GM12878 (cell line): ENCODE results near the gene TGFB3. TPM values are rescaled to one million over a fixed set of nuclear protein-coding genes. Genes with fewer than 3 reads are reported as not detected.

Experiments
- ATAC-seq: fragments of 200-7000 bp; cut with Tn5 transposase; 3 replicates; pipeline ENCODE4 v1.9.1; 2020; ENCODE audit warnings: mild to moderate bottlenecking, moderate library complexity
- BruUV-seq: library from RNA; stranded (reverse); fragments of 400-500 nt; replicated peaks from 2 replicates; lab custom pipeline; 2021; lab: Mats Ljungman, UMichigan
- CTCF ChIA-PET: fragments of 300-600 bp; sonication (Branson Sonifier 250); formaldehyde crosslinking; extraction: SDS; loops from one replicate; lab custom pipeline; 2021; ENCODE audit warnings: inconsistent platforms; lab: Yijun Ruan, JAX
- POLR2A ChIA-PET: fragments of 350-600 bp; formaldehyde crosslinking; extraction: SDS; loops from one replicate; lab custom pipeline; 2021; ENCODE audit warnings: inconsistent platforms; lab: Charles Lee
- RAD21 ChIA-PET: fragments of 300-600 bp; sonication (Branson Sonifier 250); formaldehyde crosslinking; loops from one replicate; lab custom pipeline; 2023; ENCODE audit warnings: antibody characterized with exemption; ENCODE audit not compliant: unreplicated experiment; lab: Charles Lee
- SMC1A ChIA-PET: fragments of 300-600 bp; sonication (Branson Sonifier 250); formaldehyde crosslinking; loops from one replicate; lab custom pipeline; 2023; ENCODE audit not compliant: unreplicated experiment, uncharacterized antibody; lab: Charles Lee
- DNase-seq: peaks from one replicate; pipeline ENCODE4 v3.0.0-alpha.2; 2011; ENCODE audit warnings: low read depth, low spot score
- FAIRE-seq: peaks from 3 replicates; lab custom pipeline; 2011; peaks lifted over from hg19 to GRCh38; lab: Jason Lieb, UNC
- H2AFZ ChIP-seq: 2 replicates; pipeline ENCODE4 v1.6.0; 2011; ENCODE audit warnings: low read depth, low read length, control low read depth; ENCODE audit not compliant: control insufficient read depth
- H3K27ac ChIP-seq: 2 replicates; pipeline ENCODE4 v1.5.1; 2011; ENCODE audit warnings: control low read depth; ENCODE audit not compliant: control insufficient read depth, insufficient read depth
- H3K27me3 ChIP-seq, 2 experiments: replicated peaks in 1 of 2; 2 replicates each; pipeline versions ENCODE4 v1.6.0 to v1.6.1; 2011; ENCODE audit warnings: low read length in 1 of 2; ENCODE audit not compliant: control insufficient read depth in 2 of 2, insufficient read depth in 2 of 2
- H3K36me3 ChIP-seq, 2 experiments: 2 replicates each; pipeline ENCODE4 v1.5.1; 2011; ENCODE audit warnings: low read length in 1 of 2; ENCODE audit not compliant: control insufficient read depth in 2 of 2, insufficient read depth in 2 of 2
- H3K4me1 ChIP-seq: 2 replicates; pipeline ENCODE4 v1.6.1; 2011; ENCODE audit warnings: mild to moderate bottlenecking, low read length, moderate library complexity, mixed read lengths; ENCODE audit not compliant: control insufficient read depth, insufficient read depth
- H3K4me2 ChIP-seq: 2 replicates; pipeline ENCODE4 v1.6.0; 2011; ENCODE audit warnings: control low read depth; ENCODE audit not compliant: control insufficient read depth, insufficient read depth
- H3K4me3 ChIP-seq: fragments of 200-600 bp; sonication (generic); 2 replicates; pipeline ENCODE4 v1.5.1; 2016
- H3K79me2 ChIP-seq: 2 replicates; pipeline ENCODE4 v1.6.0; 2011; ENCODE audit warnings: low read length; ENCODE audit not compliant: control insufficient read depth, insufficient read depth
- H3K9ac ChIP-seq: 2 replicates; pipeline ENCODE4 v1.8.0; 2011; ENCODE audit warnings: low read length, control low read depth, mixed read lengths; ENCODE audit not compliant: control insufficient read depth, insufficient read depth
- H3K9me3 ChIP-seq: replicated peaks from 3 replicates; pipeline ENCODE4 v1.5.1; 2011; ENCODE audit warnings: mild to moderate bottlenecking, low read length; ENCODE audit not compliant: control insufficient read depth, insufficient read depth
- H4K20me1 ChIP-seq: 2 replicates; pipeline ENCODE4 v1.6.0; 2011; ENCODE audit not compliant: control insufficient read depth, insufficient read depth
- FOS ChIP-seq: IDR thresholded peaks from 3 replicates; pipeline ENCODE4 v1.6.1; 2011; ENCODE audit warnings: borderline replicate concordance; ENCODE audit not compliant: insufficient read length; ENCODE audit errors: extremely low read depth
- KLF5 ChIP-seq: fragments of 450-650 bp; IDR thresholded peaks from 2 replicates; pipeline ENCODE4 v1.6.1; 2014; ENCODE audit warnings: mild to moderate bottlenecking; ENCODE audit not compliant: partially characterized antibody
- NR2C2 ChIP-seq: IDR thresholded peaks from 2 replicates; pipeline ENCODE4 v1.6.1; 2011; ENCODE audit warnings: borderline replicate concordance, low read depth; ENCODE audit not compliant: control insufficient read depth, insufficient read length
- SMARCA5 ChIP-seq: fragments of 450-650 bp; IDR thresholded peaks from 2 replicates; pipeline ENCODE4 v1.6.1; 2017; ENCODE audit warnings: mild to moderate bottlenecking
- TAF1 ChIP-seq: IDR thresholded peaks from 2 replicates; pipeline ENCODE4 v1.6.1; 2011; ENCODE audit warnings: mild to moderate bottlenecking, low read depth, low read length, borderline replicate concordance
- ZNF207 ChIP-seq: fragments of 450-650 bp; IDR thresholded peaks from 2 replicates; pipeline ENCODE4 v1.6.1; 2014; ENCODE audit warnings: antibody characterized with exemption, mild to moderate bottlenecking, borderline replicate concordance
- ZZZ3 ChIP-seq: IDR thresholded peaks from 2 replicates; pipeline ENCODE4 v1.6.1; 2011; ENCODE audit warnings: low read depth; ENCODE audit not compliant: control insufficient read depth, insufficient read length
- WGBS: methylation state at CpG from one replicate; pipeline ENCODE4 v1.1.6; 2016; ENCODE audit warnings: low lambda C conversion rate; ENCODE audit not compliant: insufficient replicate concordance, insufficient coverage; ENCODE audit errors: missing lambda C conversion rate; 5-methylcytosine and 5-hydroxymethylcytosine counted together
- in situ Hi-C: fragments of 300-500 bp; cut with MboI; formaldehyde crosslinking; loops from 9 replicates; pipeline ENCODE4 v1.14.3; 2018; ENCODE audit warnings: mixed read lengths
- intact Hi-C: fragments of 100-400 bp; cut with micrococcal nuclease; formaldehyde crosslinking; loops from one replicate; pipeline ENCODE4 v1.14.2; 2022; ENCODE audit not compliant: unreplicated experiment
- polyA plus RNA-seq, 11 experiments: library from polyadenylated mRNA; depleted of rRNA in 4 of 11; unstranded in 6 of 11; stranded (reverse) in 5 of 11; fragments of >200 nt; fragmentation: Nextera tagmentation in 4 of 11; fragmentation: Illumina TruSeq in 1 of 11; extraction: Ambion mirVana in 4 of 11; extraction: Trizol in 1 of 11; gene quantifications; 1 replicate in 1 of 11; 2 replicates in 10 of 11; pipeline versions ENCODE4 v1.2.1 to v1.2.3, GENCODE V29; 2011 to 2016; ENCODE audit warnings: inconsistent platforms in 2 of 11, missing spikeins in 2 of 11, low read depth in 1 of 11
- total RNA-seq, 4 experiments: library from RNA; depleted of rRNA in 3 of 4; stranded (reverse); fragments of >200 nt in 3 of 4; fragmentation: Illumina TruSeq in 1 of 4; extraction: Trizol in 1 of 4; gene quantifications; 2 replicates each; pipeline versions ENCODE4 v1.2.1 to v1.2.3, GENCODE V29; 2013 to 2021
- TF ChIP-seq, protein P1 (sequence below): fragments of 450-650 bp; IDR thresholded peaks from 2 replicates; pipeline ENCODE4 v1.6.1; 2016; ENCODE audit warnings: mild to moderate bottlenecking, moderate library complexity, borderline replicate concordance
- TF ChIP-seq, protein P2 (sequence below): fragments of 450-650 bp; IDR thresholded peaks from 2 replicates; pipeline ENCODE4 v1.6.1; 2017; ENCODE audit warnings: mild to moderate bottlenecking
- TF ChIP-seq, protein P3 (sequence below): IDR thresholded peaks from 2 replicates; pipeline ENCODE4 v1.6.1; 2011; ENCODE audit warnings: borderline replicate concordance, low read depth, mild to moderate bottlenecking, moderate library complexity, mixed read lengths, low read length; ENCODE audit not compliant: insufficient read depth; ENCODE audit errors: extremely low read length
- TF ChIP-seq, protein P4 (sequence below): IDR thresholded peaks from 2 replicates; pipeline ENCODE4 v1.6.1; 2011; ENCODE audit warnings: borderline replicate concordance, low read depth, mild to moderate bottlenecking, moderate library complexity, low read length; ENCODE audit not compliant: insufficient read depth, poor library complexity, severe bottlenecking

TGFB3 gene
- total and polyA plus RNA-seq, 10 of the 15 experiments (the other 5 are each of a cell fraction or from before 2014, with no cell fraction given): 0.27 to 2.6 (median 0.82) TPM

DNA sequence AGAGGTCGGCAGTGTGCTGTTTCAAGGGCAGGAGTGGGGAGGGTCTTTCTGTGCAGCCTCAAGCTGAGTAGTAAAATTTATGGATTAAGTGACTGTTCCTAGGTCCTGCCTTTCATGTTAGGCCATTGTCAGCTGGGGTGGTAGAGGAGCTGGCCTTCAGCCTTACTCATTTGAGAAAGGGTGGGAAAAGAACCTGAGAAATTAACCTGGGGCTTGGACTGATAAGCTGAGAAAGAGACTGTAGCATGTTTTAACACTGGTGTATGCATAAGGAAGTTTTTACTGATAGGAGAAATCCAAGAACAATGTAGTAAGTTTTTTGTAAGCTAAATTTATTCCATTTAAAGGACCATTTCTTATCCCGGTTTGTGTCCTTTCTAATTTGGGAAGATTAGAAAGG lies 24.5 kb upstream of the TGFB3 start (continued):
- TF ChIP-seq, protein P1, sequence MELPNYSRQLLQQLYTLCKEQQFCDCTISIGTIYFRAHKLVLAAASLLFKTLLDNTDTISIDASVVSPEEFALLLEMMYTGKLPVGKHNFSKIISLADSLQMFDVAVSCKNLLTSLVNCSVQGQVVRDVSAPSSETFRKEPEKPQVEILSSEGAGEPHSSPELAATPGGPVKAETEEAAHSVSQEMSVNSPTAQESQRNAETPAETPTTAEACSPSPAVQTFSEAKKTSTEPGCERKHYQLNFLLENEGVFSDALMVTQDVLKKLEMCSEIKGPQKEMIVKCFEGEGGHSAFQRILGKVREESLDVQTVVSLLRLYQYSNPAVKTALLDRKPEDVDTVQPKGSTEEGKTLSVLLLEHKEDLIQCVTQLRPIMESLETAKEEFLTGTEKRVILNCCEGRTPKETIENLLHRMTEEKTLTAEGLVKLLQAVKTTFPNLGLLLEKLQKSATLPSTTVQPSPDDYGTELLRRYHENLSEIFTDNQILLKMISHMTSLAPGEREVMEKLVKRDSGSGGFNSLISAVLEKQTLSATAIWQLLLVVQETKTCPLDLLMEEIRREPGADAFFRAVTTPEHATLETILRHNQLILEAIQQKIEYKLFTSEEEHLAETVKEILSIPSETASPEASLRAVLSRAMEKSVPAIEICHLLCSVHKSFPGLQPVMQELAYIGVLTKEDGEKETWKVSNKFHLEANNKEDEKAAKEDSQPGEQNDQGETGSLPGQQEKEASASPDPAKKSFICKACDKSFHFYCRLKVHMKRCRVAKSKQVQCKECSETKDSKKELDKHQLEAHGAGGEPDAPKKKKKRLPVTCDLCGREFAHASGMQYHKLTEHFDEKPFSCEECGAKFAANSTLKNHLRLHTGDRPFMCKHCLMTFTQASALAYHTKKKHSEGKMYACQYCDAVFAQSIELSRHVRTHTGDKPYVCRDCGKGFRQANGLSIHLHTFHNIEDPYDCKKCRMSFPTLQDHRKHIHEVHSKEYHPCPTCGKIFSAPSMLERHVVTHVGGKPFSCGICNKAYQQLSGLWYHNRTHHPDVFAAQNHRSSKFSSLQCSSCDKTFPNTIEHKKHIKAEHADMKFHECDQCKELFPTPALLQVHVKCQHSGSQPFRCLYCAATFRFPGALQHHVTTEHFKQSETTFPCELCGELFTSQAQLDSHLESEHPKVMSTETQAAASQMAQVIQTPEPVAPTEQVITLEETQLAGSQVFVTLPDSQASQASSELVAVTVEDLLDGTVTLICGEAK: no peak
- TF ChIP-seq, protein P2, sequence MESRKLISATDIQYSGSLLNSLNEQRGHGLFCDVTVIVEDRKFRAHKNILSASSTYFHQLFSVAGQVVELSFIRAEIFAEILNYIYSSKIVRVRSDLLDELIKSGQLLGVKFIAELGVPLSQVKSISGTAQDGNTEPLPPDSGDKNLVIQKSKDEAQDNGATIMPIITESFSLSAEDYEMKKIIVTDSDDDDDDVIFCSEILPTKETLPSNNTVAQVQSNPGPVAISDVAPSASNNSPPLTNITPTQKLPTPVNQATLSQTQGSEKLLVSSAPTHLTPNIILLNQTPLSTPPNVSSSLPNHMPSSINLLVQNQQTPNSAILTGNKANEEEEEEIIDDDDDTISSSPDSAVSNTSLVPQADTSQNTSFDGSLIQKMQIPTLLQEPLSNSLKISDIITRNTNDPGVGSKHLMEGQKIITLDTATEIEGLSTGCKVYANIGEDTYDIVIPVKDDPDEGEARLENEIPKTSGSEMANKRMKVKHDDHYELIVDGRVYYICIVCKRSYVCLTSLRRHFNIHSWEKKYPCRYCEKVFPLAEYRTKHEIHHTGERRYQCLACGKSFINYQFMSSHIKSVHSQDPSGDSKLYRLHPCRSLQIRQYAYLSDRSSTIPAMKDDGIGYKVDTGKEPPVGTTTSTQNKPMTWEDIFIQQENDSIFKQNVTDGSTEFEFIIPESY: no peak
- TF ChIP-seq KLF5: no peak
- TF ChIP-seq, all 136 proteins: peak for 0

DNA sequence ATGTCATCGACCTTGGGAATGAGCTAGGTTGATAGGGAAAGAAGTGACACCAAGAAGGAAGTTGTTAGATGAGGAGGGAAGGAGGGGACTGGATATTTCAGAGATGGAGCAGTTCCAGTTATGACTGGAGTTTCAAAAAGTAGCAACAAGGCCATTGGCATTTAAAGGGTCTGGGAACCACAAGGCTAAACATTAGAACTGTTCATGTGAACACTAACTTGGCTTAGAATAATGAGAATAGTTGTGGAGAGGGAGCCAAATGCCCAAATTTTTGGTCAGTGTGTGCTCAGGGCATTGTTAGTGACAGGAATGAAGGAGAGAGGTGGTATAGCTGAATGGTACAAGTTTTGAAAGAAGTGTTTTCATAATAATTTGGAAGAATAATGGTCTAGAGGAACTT lies 20.6 kb upstream of the TGFB3 start:
- no peak overlapping the region for H3K4me3 ChIP-seq
- WGBS: 74% methylated on average over 1 of the region's 1 CpG
- BruUV-seq: no TSS peak
- POLR2A ChIA-PET: no interaction called here
- peaks cover 2% of the 10 kb centered on the region; the same call in 1 of the 3 replicates for H3K9me3 ChIP-seq
- no peaks in the 10 kb centered on the region for H3K79me2 ChIP-seq
- 0 out of 4 replicates have a peak, but pooled peaks cover 0 to 2% of the 10 kb centered on the region in 2 experiments for H3K36me3 ChIP-seq
- H3K4me1 ChIP-seq: no peaks in the 10 kb centered on the region
- ATAC-seq (no peak), DNase-seq (no peak), FAIRE-seq (no peak)
- CTCF ChIA-PET: interaction anchor here (1.0 to 1.1 kb wide), 2 partner anchors 20 to 96 kb away, joined by 3 to 4 read pairs; no protein-coding TSS in a partner anchor
- H3K9ac ChIP-seq: no peak overlapping the region
- no peak overlapping the region for H2AFZ ChIP-seq
- no peak overlapping the region for H3K27ac ChIP-seq
- intact Hi-C loops: no loop called here
- no peaks in the 10 kb centered on the region for H3K27me3 ChIP-seq
- in situ Hi-C loops: no loop called here
- H3K4me2 ChIP-seq: no peak overlapping the region
- RAD21 ChIA-PET: no interaction called here
- no peaks in the 10 kb centered on the region for H4K20me1 ChIP-seq
- SMC1A ChIA-PET: no interaction called here
- no peak for TF ChIP-seq ZZZ3
- TF ChIP-seq SMARCA5: no peak
- TF ChIP-seq, protein P3, sequence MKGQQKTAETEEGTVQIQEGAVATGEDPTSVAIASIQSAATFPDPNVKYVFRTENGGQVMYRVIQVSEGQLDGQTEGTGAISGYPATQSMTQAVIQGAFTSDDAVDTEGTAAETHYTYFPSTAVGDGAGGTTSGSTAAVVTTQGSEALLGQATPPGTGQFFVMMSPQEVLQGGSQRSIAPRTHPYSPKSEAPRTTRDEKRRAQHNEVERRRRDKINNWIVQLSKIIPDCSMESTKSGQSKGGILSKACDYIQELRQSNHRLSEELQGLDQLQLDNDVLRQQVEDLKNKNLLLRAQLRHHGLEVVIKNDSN: no peak
- TF ChIP-seq ZNF207: no peak
- no peak for TF ChIP-seq TAF1
- no peak for TF ChIP-seq FOS
- TF ChIP-seq NR2C2: no peak
- TF ChIP-seq, protein P4, sequence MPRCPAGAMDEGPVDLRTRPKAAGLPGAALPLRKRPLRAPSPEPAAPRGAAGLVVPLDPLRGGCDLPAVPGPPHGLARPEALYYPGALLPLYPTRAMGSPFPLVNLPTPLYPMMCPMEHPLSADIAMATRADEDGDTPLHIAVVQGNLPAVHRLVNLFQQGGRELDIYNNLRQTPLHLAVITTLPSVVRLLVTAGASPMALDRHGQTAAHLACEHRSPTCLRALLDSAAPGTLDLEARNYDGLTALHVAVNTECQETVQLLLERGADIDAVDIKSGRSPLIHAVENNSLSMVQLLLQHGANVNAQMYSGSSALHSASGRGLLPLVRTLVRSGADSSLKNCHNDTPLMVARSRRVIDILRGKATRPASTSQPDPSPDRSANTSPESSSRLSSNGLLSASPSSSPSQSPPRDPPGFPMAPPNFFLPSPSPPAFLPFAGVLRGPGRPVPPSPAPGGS: no peak
